NB4 (cell line): ENCODE data around the gene ACTR8.

Source experiments
- DNase-seq: peaks from one replicate; pipeline ENCODE4 v3.0.0; 2010; ENCODE audit warnings: low read depth
- H3K4me3 ChIP-seq: one replicate; pipeline ENCODE4 v1.5.1; 2011; ENCODE audit warnings: mild to moderate bottlenecking, low read depth, low read length, moderate library complexity
- CTCF ChIP-seq: IDR thresholded peaks from one replicate; pipeline ENCODE4 v1.5.1; 2012; ENCODE audit warnings: low read depth, low read length
- MAX ChIP-seq: IDR thresholded peaks from 2 replicates; pipeline ENCODE4 v1.6.1; 2011; ENCODE audit warnings: low read depth, low read length
- MYC ChIP-seq: IDR thresholded peaks from 2 replicates; pipeline ENCODE4 v1.6.1; 2011; ENCODE audit warnings: low read depth, low read length
- POLR2A ChIP-seq: IDR thresholded peaks from 2 replicates; pipeline ENCODE4 v1.6.1; 2011; ENCODE audit warnings: mild to moderate bottlenecking; ENCODE audit not compliant: insufficient read length; ENCODE audit errors: extremely low read depth

The ACTR8 gene

GRCh38 chr3:53843195-53844177 is 38.5 kb downstream of the ACTR8 start:
- TF ChIP-seq CTCF, result no peak
- TF ChIP-seq MAX, result no peak
- no peak for TF ChIP-seq POLR2A
- TF ChIP-seq MYC, result no peak
- no peak overlapping the region for H3K4me3 ChIP-seq
- DNase-seq, result no peak

- no peak for TF ChIP-seq MAX
- no peak for TF ChIP-seq CTCF
- no peak for TF ChIP-seq POLR2A
- TF ChIP-seq MYC, result no peak
- no peak for DNase-seq
- no peak overlapping the region for H3K4me3 ChIP-seq
Observed at GRCh38 chr3:53842436-53843194, 39.3 kb downstream of the ACTR8 start.

GRCh38 chr3:53841296-53841695 is 40.7 kb downstream of the ACTR8 start:
- H3K4me3 ChIP-seq, result no peak overlapping the region
- no peak for TF ChIP-seq MYC
- no peak for DNase-seq

GRCh38 chr3:53837331-53837730 is 44.6 kb downstream of the ACTR8 start:
- H3K4me3 ChIP-seq, result no peak overlapping the region
- TF ChIP-seq POLR2A (no peak), CTCF (no peak), MAX (no peak), MYC (no peak)
- DNase-seq, result no peak

- TF ChIP-seq POLR2A, result no peak
- no peak for DNase-seq
- H3K4me3 ChIP-seq, result no peak overlapping the region
Observed at GRCh38 chr3:53836084-53836872, 45.7 kb downstream of the ACTR8 start.

GRCh38 chr3:53835257-53835656 is 46.7 kb downstream of the ACTR8 start:
- DNase-seq, result no peak
- TF ChIP-seq POLR2A (no peak), MYC (no peak), CTCF (no peak), MAX (no peak)
- H3K4me3 ChIP-seq, result no peak overlapping the region
